HG02938 (cell line): Measurements from ENCODE around the gene GLRX.
A peak's percentile ranks its signal among the peaks of the same experiment; 100 is the strongest.
"Not testable (repeated sequence)": the region's sequence is repeated elsewhere in the genome, so short reads cannot be mapped to it uniquely, and the experiment has no call there.

Experiments used
- ATAC-seq: cut with Tn5 transposase; IDR thresholded peaks from one replicate; pipeline ENCODE4 v1.9.1; 2021; ENCODE audit warnings: mild to moderate bottlenecking, moderate library complexity; ENCODE audit not compliant: unreplicated experiment

GLRX gene

DNA sequence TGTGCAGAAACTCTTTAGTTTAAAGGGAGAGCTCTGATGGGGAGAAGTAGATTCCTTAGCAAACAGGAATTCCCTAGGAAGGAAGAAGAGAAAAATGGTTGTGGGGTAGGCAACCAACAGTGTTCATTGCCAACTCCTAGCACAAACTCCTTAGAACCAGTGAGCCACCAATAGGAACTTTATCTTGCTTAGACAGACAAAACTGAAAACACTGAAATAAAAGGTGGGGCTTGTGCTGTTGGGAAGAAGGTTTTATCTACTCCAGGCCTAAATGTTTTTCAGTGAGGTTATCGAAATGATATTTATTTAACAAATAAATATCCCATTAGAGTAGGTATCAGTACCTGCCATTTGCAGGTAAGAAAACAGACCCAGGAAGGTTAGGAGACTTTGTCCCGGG, 7.7 kb upstream of the GLRX start:
- no peak for ATAC-seq

DNA sequence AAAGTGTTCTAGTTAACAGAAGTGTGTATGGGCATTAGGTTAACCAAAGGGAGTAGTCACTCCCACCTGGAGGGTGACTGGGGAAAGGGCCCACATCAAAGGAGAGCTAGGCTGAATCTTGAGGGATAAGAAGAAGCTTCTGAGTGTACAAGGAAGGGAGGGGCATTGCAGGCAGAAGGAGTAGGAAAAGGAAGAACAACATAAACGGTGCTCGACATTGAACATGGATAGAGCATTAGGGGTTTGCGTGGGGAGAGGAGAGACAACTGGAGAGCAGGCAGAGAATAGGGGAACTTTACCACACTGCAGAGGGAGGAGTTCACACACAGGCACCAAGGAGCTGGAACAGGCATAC, 5.3 kb upstream of the GLRX start:
- no peak for ATAC-seq

DNA sequence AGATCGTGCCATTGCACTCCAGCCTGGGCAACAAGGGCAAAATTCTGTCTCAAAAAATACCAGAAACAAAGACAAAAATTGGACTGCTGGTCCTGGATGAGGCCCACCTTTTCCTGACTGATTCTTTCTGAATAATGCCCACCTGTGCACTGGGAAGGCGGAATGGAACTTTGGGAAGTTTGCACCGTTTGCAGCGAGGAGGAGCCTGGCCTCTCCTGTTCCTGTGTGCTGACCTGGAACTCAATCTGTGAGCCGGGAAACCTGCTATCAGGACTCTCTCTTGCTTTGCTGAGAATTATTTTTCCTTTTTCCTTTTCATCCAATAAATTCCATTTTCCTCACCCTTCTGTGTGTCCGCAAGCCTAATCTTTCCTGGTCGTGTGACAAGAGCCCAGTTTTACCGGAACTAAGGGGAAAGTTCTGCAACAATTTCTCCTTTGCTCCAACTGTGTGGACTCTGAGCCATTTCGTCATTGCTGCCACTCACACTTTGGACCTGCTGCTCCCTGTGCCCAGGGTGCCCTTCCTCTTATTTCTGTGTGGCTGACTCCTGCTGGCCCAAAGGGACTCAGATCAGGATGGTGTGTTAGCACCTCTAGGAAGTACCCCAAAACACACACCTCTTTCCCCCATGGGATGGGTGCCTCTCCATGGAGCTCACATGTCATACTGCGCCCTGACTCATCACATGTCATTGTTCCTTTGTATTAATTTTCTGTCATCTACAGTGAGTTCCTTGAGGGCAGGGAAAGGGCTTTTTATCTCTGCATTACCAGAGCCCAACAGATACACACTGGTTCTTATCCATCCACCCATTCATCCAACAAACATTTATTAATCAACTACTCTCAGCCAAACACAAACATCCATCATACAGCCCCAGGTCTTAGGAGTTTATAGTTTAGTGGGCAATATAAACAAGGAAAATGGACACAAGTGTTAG, 4.7 kb upstream of the GLRX start:
- no peak for ATAC-seq

DNA sequence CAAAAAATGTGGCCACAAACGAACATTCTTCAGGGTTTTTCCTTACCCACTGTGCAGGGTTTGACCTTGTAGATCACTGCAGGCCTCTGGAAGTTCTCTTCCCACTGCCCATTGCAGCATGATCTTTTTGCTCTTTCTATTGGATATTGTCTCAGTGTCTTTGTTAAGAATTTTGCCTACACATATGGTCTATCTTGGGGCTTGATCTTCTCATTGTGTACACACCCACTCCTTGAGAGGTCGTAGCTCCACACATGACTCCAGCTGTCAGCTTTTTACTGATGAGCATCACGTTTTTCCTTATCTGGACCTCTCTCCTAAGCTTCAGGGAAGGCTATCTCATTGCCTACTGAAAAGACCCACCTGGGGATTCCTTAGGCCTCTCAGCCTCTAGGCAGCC, 3.0 kb upstream of the GLRX start:
- ATAC-seq, result no peak

DNA sequence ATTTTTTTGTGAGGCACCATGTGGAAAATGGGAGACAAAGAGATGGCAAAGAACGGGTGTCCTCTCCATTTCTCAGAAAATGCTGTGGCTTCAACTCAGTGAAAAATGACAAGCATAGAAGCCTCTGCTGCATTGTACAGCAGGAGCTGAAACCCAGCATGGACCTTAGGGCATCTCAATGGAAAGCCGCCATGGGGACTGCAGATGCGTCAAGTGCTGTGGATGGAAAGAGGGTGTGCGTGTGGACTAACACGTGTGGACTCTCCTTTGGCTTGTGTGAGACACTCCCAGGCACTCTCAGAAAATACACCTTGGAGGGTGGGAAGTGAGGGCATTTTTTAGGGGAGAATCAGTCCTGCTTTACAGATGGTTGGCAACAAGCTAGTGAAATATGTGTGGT, 2.2 kb upstream of the GLRX start:
- no peak for ATAC-seq

DNA sequence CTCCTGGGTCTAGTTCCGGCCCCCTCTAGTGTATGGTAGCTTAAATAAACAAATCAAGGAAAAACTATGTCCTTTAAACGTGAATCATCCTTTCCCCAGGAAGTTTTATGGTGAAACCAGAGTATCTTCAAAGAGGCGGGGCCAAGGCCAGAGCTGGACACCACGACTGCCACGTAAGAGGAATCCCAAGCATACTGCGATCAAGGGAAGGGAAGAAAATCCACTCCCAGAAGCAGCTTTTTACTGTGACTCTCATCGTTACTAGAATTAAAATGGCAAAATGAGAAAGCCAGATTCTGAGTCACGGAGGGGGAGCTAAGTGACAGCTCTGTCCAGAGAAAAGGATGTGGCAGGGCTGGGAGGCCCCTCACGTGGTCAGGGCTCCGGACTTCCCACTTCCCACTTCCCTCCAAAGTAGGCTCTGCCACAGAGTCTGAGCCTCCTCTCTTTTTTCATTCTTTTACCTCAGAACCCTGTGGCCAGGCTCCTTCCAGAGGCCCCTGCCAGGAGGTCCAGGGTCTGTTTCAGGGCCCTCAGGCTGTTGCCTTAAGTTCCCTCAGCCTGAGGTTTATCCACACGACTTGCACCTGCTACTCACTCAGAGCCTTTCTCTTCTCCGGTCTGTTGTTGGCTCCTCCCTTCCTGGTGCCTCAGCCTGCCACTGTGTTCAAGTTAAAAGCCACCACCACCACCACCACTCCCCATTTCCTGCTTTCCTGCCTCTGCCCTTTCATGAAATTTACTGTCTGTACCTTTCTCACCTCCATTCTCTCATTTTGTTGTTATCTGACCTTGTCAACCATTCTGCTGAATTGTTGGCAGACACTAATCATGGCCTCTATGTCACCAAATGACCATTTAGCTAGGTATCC, 1.4 kb upstream of the GLRX start:
- ATAC-seq, result peak; percentile 33

DNA sequence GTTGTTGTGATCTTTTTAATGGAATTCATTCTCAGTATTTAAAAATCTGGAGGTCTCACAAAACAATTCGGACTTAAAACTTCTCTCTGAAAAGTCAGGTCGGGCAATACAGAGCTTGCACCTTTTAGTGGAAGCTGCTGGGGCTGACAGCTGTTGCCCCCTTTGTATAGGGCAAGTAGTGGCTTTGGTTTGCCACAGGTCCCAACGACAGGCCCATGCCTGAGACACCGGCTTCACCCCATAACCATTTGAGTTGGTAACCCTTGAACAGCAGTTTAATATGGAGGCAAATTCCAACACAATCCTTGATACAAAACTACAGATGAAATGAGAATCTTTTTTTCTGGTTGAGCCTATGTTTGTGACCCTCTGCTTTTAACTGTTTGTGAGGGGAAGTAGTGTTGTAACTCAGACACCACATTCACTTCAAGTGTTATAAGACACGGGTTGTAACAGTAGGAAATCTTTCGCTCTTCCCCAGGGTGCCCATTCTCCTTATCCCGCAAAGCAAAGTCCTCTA, 752 bp upstream of the GLRX start:
- ATAC-seq, result peak; percentile 16

DNA sequence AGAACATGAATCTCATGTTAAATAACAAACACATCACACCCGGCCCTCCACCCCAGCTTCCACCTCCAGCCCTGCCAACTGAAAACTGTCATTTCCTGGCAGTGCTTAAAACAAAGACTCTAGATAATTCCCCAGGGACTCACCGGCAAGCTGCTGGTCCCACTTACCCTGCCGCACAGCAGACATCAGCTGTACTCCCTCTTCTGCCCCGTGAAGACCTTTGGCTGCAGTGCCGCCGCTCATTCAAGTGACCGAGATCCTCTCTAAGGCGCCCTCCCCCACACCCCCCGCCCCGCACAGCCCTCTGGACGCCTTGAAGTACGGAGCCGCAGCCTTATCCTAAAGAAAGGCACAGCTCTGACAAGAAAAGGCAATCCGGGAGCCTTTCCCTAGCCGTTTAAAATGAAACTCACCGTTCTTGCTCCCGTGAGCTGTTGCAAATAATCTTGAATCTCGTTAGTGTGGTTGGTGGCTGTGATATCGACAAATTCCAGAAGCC, 434 bp downstream of the GLRX start:
- ATAC-seq, result peak; percentile 21

DNA sequence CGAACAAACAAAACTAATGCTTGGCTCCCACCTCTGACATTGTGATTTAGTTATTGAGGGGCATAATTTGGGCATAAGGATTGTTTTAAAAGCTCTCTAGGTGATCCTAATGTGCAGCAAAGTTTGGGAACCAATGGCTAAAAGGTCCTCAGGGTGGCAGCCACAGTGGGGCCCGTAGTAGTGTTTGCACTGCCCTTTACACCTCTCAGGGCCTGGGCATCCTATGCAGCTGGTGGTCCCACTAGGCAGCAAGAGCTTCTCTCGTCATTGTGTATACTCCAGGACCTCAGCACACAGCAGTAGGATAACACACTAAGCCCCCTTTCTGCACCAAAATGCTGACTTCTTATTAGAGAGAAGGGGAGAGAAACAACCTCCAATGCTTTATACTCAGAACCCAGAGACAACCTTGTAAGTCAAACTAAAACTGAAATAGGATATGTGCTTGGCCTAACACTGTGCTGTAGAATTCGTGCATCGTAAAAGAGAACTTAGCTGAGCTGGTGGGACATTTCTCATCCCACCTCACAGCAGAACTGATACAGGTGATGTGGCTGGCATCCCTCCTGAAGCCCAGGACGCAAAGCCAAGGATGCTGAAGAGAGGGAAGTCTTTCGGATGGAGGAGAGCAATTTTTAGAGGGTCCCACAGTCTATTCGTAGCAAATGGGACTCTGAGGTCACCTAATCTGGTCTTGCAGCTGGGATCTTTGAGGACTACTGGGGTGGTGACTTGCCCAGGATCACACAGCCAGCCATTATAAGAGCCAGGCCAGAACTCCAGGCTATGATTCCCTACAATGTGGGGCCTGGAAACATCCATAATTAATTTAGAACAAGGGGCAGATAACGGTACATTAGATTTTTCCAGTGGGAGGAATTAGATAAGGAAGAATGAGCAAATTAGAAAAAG, 1.2 kb downstream of the GLRX start:
- no peak for ATAC-seq

DNA sequence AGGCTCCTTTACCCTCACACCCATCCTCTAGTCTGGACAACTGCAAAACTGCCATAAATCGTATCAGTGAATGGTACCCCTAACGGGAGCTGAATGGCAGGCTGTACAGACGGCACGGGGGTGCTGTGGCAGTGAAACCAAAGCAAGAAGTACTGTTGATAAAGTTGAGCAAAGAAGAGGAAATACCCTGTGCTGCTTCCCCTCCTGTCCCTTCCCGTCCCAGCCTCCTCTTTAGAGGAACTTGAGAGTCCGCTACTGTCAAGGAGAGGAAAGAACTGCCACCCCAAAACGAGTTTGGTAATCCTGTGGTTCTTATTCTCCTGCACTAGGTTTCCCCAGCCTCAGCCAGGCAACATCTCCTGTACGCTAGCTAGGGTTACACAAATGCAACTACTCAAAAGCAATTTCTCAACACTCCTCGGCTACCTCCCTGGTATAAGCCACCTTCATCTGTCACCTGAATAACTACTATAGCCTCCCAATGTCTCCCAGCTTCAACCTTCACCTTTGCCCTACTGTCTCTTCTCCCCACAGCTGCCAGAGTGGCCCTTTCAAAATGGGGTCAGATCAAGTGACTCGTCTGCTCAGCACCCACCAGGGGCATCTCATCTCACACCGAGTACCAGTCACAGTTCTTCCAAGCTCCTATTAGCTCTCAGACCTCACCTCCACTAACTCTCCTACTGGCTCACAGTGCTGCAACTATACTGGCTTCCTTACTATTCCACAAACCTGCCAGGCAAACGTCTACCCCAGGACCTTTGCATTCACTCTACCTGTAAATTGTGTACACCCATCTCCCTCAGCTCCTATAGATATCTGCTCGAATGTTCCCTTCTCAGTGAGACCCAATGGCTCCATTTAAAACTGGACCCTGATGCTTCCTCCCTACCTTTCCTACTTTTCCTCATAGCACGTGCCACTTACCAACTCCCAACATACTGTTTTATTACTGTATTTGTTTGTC, 4.1 kb downstream of the GLRX start:
- ATAC-seq, result no peak

DNA sequence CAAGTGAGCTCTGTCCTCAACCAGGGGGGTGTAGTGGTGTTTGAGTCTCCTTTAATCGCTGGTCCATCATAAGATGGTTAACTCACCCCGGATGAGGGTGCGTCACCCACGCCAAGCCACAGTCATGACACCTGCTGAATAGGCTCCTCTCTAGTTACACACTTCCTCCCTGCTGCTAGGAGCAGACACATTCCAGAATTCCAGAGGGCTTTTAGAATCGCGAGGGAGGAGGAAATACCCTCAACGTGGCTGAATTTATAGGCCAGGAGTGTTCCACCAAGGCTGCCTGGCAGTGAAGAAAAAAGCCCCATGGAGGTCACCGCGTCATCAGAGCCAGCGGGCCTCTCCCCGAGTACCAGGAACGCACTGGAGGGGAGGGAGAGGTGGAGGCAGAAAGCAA, 5.1 kb downstream of the GLRX start:
- no peak for ATAC-seq

DNA sequence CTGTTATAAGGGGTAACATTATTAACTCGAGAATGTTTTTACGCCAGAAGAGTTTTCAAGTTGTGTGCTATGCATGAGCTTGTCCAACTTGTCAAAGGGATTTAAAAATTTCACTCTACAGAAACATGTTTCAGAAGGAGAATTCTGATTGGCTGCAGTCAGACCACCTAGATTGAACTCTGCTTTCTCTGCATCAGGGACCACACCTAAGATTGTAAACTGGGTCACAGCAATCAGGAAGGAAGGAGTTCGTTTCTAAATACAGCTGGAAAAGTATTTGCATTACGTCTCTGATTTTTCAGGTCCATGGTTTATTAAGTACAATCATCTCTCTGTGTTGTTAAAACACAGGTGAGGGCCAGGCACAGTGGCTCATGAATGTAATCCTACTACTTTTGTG, 5.8 kb downstream of the GLRX start:
- no peak for ATAC-seq

DNA sequence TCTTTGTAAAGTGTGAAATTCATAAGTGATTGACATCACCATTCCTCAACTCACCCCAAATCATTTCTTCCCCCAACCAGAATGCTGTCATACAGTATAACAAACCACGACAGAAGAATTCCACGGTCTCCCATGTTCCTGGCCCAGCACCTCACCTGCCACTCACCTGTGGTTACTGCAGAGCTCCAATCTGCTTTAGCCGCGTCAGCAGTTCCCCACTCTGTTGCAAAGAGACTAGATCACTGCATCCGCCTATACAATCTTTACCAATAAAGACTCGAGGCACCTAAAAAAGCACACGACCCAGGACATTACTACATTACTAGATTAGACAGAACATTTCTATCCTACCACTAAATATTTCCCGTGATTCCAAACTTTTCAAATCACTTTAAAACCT, 6.2 kb downstream of the GLRX start:
- ATAC-seq, result no peak

DNA sequence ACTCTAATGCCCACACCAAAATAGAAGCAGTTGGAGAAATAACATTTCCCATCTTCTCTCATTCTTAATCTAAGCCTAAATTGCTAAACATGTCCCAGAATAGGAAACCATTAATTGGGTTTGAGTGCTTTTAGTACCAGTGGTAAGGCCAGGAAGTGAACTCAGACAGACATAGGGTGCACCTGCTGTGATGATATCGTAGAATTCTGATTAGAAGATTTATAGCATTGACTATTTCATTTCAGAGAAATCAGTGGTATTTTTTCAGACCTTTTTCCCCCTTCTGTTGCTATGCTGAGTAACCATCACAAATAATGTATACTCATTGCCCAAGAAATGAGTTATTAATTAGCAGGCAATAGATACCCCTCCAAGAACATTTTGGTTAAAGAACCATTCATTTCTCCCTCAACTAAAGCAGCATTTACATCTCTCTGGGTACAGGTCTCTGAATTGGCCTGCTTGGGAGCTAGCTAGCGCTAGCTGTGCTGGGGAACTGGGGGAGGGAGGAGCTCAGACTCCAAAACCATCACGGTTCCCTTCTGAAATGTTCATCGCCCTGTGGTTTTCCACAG, 7.3 kb downstream of the GLRX start:
- no peak for ATAC-seq

DNA sequence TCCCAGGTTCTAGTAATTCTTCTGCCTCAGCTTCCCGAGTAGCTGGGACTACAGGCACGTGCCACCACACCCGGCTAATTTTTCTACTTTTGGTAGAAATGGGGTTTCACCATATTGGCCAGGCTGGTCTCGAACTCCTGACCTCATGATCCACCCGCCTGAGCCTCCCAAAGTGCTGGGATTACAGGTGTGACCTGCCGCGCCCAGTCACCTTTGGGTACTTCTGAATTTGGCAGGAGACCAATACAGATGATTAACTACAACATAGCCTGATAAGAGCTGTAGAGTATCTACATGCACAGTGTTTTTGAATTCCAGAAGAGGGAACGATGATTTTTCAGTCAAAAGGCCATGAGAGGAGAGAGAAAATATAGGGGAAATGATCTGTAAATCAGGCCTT, 9.5 kb downstream of the GLRX start:
- ATAC-seq, result not testable (repeated sequence)

DNA sequence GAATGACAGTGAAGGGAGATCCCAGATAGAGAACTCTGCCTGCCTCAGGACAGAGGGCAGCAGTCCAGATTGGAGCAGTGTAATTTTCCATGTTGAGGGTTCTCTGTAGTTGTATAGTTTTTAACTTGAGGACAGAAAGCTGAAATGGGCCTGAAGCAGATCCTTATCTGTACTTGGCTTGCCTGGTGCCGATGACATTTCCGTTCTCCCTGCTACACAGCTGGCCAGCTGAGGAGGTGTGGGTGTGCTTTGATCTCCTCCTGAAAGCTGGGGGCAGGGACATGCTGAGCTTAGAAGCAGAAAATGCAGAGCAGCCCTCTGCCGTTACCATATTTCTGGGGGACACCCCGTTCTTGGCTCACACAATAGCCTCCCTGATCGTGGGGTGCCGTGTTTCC, 10.5 kb downstream of the GLRX start:
- ATAC-seq, result no peak

DNA sequence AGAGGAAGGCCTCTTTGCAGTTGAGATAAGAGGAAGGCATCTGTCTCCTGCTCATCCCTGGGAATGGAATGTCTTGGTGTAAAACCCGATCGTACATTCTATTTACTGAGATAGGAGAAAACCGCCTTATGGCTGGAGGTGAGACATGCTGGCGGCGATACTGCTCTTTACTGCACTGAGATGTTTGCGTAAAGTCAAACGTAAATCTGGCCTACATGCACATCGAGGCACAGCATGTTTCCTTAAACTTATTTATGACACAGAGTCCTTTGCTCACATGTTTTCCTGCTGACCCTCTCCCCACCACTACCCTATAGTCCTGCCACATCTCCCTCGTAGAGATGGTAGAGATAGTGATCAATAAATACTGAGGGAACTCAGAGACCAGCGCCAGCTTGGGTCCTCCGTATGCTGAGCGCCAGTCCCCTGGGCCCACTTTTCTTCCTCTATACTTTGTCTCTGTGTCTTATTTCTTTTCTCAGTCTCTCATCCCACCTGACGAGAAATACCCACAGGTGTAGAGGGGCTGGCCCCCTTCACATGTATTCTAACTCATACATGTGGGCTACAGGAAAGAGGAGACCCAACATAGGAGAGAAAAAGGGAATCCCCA, 11.0 kb downstream of the GLRX start:
- not testable (repeated sequence) for ATAC-seq

DNA sequence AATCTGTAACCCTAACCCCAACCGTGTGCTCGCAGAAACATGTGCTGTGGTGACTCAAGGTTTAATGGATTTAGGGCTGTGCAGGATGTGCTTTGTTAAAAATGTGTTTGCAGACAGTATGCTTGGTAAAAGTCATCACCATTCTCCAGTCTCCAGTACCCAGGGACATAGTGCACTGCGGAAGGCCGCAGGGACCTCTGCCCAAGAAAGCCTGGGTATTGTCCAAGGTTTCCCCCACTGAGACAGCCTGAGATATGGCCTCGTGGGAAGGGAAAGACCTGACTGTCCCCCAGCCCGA, 11.5 kb downstream of the GLRX start:
- not testable (repeated sequence) for ATAC-seq
